ENCODE measurements around the gene MAPK7.

The MAPK7 gene

DNA sequence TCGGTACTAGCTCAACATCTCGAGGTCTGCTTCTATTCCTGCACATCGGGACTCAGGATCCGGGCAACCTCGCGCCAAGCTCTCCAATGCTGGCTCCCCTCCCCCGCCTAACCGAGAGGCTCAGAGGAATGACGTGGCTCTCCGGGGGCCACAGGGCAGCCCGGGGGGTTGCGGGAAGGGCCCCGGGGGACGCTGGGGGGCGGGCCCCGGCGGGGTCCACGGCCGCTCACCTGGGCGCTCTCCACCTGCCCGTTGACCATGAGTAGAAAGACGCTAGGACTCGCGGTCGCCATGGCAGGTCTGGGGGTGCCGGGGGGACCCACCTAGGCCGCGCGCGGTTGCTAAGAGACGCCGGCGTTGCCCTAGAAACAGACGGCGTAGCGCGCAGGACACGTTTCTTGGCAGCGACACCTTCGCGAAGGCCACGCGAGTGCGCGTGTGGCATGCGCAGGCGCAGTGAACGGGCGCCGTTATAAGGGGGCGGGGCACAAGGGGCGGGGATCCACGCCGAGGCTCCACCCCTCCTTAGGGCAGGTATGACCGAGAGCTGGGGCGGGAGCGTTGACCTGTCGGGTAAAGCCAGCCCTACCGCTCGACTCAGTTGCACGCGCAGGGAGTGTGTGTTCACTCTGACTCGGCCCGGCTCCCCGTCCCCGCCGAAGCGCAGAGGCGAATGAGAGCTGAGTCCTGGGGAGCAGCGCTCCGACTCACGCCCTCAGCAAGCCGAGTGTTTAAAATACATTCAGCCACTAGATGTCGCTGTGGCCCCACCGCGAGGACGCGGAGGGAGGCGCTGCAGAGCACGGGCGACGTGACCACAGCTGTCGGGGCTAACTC, 15.8 kb upstream of the MAPK7 start, which contains the start of gene B9D1:
B9D1 (minus strand) TSS at position 447 of the 837 bp plus-strand sequence; CDS start at position 293, 154 bp downstream.
- peak in 55 of 56 donors; percentile 76 to 99 (median 93) for DNase-seq

DNA sequence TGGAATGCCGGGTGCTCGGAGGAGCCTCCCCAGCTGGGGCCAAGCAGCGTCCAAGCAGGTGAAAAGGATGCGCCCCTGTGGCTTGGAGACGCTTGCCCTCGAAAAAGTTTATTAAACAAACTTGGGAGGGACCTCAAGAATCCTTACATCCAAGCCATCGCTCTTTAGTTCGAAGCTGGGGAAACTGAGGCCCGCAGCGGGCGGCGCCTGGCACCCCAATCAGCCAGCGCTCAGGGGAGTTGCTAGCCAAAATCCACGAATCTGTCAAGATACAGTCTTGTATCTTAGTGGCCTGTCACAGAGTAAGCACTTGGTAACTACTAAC, 15.2 kb upstream of the MAPK7 start:
- DNase-seq, result no peak

DNA sequence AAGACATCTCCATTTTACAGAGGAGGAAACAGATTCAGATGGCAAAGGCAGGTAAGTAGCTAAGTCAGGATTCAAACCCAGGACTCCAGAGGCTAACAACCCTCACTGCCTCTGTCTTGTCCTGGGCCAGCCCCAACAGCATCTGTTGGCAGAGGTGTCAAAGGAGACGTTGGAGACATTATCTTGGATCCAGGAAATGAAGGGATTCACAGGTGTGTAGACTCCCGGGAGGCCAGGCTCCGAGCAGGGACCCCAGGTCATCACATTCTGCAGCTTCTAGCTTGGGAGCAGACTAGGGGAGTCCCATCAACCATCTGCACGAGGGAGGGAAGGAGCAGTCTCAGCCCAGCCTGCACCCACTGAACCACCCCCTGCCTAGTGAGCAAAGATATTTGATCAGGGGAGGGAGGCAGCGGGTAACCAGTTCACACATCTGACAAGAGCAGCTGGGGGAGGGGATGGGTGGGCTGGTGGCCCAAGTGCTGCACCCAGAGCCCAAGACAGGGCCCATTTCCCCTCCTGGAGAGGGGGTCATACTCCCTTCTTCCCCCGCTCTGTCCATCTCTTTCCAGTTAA, 14.8 kb upstream of the MAPK7 start:
- no peak for DNase-seq

DNA sequence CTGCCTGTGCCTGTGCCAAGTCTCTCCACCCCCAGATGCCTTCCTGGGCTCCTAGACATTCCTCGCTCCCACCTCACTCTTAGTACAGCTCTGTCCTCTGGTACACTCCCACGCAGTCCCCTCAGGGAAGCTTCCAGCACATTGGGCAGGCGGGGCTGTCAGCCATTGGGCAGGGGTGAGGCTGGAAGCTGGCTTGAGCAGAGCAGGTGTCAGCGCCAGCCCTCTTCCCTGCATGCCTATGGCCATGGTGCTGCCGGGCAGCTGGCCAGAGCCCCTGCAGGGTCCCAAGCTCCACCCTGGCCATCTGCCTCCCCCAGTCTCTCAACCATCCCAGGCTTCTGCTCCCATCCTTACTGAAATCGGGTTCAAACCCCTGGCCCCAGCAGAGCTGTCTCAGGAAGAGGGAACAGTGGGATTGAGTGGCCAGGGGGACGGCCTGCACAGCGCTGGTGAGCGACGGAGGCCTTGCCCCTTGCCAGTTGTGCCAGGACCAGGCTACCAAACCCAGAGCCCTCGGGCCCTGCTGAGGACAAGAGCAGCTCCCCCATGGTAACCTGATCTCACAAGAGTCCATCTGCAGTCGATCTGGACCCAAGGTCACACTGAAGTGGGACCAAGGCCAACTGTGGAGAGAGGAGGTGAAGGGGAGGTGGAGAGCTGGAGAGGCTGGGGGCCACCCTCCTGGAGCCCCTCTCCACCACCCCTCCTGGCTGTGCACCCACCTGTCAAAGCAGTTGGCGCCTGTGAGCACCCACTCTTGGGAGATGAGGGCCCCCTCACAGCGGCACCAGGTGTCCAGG, 13.4 kb upstream of the MAPK7 start:
- DNase-seq, result no peak

DNA sequence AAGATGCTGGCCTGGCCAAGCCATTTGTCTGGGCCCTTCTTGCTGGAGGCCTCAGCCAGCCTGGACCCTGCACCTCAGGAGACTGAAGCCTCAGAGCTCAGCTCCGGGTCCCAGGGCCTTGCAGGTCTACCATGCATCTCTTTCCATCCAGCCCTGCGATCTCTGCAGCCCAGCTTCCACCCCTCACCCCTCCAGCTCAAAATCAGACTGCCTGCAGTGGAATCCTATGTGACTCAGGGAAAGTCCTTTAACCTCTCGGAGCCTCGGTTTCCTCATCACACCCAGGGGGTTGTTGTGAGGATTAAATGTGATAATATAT, 12.8 kb upstream of the MAPK7 start:
- no peak for DNase-seq

DNA sequence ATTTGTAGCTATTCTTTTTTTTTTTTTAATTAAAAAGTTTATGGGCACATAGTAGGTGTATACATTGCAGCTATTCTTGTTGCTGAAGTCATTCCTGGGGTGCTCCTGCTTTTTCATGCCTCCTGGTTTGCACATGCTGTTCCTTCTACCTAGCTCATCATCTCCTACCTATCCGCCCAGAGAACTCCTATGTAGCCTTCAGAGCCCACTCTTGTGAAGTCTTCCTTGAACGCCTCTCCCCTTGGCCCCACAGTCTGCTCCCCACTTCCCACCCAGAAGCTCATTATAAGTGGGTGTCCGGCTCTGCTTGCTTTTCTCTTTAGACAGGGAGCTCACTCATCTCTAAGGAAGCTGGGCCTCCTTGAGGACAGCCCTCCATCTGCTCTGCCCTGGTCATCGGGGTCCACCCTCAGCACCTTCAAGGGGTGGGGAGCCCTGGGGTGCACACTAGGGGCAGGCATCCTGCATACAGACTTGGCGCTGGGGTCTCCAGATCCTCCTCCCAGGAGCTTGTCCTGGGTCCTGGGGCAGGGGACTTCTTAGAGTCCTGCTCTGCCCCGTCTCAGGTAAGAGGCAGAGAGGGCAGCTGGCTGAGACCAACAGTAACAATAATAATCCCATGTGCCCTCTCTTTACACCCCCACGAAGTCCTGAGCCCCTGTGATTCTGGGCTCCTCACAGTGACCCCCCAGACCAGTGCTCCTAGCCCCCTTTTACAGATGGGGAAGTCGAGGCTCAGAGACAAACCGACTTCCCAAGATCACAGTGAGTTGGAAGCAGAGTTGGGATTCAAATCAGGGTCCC, 12.3 kb upstream of the MAPK7 start:
- DNase-seq, result no peak

DNA sequence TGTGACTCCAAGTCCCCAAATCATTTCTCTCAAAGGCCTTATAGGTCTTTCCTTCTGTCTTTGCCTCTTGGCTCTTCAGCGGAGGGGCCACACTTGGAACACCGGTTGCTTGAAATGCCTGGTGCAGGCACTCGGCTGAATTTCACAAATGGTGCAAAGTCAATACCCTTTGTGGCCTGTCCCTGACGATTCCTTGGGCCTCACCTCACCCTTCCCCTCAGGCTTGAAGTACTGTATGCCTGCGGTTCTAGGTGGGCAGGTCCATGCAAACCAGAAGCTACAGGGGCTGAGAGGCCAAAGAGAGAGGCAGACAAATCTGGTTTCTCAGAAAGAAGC, 11.7 kb upstream of the MAPK7 start:
- no peak for DNase-seq

DNA sequence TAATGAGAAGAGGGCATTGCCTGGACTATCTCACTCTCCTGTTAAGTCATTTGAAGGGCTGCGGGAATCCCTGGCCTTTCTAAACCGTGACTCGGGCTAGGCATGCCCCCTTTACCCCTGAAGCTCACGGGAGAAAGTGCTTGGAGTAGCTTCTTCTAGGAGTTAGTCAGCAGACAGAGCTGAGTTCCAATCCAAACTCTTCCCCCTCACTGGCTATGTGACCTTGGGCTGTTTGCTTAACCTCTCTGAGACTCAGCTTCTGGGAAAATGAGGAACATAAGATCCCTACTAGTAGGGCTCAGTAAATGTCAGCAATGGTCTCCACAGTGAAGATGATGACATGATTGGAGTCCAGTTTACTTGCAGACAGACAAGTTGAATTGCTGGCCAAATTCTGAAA, 10.1 kb upstream of the MAPK7 start:
- DNase-seq, result no peak

DNA sequence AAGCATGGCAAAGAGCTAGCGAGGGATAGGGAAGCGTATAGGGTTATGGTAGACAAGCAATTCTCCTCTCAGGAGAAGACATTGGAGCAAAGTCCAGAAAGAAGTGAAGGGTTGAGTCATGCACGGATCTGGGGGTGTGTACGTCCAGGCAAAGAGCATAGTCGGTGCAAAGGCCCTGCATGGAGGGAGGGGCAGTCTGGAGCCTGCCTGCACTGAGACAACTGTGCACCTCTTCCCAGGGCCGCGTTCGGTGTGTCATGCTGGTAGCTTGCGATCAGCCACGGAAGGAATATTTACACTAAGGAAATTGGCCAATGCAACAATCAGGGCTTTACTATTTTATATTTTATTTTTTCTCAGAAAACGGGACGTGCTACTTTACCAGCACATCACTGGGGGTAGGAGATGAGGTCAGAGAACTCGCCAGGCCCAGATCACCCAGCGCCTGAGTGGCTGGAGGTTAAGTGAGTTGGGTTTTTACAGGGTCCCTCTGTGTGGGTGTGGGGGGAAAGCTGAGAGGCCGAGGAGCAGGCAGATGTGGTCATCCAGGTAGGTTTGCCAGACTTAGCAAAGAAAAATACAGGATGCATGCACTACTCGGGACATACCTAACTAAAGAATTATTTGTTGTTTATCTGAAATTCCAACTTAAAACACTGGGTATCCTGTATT, 9.1 kb upstream of the MAPK7 start:
- DNase-seq, result no peak

DNA sequence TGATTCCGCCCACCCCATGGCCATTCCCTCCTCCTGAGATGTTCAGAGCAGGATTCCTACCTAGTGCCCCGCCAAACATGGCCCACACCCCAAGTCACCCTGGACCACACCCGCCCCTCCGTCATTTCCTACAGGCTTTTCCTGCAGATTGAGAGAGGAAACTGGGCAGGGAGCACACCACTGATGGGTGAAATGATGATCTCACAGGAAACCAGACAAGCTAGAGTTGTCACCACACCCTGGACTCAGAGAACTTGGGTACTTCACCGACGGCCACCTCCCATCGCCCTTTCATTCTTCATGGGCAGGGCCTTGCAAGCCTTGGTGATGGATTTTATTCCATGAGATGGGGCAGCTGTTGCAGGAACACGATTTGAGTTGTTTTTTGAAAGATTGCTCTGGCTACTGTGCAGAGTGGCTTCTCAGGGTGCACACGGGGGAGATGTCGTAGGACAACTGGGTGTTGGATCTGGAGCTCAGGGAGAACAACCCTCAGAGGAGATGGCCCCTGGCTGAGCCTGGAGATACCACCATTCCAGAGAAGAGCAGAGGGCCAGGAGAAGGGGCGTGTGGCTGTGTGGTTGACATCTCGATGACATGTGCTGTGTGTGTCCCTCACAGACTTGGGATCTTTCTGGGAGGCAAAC, 8.3 kb upstream of the MAPK7 start:
- no peak for DNase-seq

DNA sequence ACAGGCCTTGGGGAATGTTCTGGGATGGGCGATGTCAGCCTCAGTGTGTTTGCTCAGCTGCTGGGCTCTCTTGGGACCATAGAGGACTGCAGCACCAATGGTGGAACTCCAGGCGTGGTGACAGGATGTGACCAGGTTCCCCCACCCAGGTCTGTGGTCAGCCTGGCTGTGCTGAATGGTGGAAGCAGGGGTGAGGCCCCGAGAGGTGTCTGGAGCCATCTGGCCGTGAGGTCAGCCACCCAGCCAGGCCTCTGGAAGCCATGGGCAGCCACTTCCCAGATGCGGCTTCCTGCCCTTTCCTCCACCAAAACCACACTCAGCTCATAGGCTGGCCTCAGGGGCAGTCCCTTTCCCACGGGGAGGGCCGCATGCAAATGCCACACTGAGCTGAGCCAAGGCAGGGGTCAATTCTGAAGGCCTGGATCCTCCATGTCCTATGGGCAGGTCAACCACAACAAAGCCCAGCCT, 7.8 kb upstream of the MAPK7 start:
- DNase-seq, result no peak

DNA sequence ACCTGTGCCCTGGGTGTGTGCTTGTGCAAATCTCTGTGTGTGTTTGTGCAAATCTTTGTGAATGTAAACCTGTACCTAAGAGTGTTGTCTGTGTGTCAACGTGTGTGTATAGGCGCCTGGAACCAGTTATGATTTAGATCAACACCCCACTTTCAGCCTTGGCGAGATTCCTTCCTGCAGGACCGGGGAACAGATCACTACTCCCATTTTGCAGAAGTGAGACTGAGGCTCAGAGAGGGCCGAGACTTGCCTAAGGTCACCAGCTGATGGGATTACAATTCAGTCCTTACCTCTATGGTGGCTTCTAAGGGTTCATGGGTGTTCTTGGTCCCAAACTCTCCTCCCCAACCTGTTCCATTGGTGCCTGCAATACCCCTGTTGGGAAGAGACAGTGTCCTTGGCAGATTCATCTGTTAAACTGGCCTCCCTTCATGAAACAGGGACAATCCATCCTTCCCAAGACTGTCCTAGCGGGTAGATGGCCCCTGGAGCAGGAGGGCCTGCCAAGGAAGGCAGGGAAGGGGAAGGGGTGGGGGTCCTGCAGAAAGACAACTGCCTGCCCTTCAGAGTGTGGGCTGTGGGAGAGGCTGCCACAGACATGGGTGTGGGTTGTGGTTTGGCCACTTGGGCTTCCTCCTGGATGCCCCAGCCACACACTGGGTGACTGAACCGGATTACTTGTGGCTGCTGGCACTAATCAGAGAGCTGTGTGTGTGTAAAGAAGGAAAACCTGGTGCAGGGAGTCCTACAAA, 6.9 kb upstream of the MAPK7 start:
- DNase-seq, result no peak

DNA sequence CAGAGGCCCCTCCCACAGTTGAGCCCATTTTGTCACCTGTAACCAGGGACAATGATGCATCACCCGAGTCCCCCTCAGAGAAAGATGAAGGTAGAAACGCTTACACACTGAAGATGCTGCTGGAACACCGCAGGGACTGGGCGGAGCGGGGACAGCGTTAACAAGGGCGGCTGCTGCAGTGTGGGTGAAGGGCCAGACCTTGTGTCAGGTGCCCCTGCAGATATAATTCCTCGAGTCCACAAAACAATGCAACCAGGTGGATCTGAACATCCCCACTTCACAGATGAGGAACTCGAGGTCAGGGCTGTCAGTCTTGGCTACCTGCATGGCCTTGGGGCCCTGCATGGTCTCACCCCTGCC, 6.3 kb upstream of the MAPK7 start:
- no peak for DNase-seq

DNA sequence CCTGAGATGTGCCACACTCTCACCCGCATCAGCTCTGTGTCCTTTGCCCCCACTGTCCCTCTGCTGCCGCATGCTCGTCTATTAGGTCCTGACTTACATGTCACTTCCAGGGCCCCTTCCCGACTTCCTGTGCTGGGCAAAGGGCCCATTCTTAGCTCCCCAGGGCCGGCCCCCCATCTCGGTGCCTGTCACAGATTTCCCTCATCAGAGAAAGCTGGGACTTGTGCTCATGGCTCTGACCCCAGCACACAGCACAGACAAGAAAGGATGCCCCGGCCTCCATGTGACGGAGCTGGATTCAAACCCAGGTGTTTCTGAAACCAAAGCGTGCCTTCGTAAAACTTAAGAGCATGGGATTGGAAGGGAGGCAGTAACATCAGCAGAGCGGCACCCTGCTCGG, 5.9 kb upstream of the MAPK7 start:
- DNase-seq, result no peak

DNA sequence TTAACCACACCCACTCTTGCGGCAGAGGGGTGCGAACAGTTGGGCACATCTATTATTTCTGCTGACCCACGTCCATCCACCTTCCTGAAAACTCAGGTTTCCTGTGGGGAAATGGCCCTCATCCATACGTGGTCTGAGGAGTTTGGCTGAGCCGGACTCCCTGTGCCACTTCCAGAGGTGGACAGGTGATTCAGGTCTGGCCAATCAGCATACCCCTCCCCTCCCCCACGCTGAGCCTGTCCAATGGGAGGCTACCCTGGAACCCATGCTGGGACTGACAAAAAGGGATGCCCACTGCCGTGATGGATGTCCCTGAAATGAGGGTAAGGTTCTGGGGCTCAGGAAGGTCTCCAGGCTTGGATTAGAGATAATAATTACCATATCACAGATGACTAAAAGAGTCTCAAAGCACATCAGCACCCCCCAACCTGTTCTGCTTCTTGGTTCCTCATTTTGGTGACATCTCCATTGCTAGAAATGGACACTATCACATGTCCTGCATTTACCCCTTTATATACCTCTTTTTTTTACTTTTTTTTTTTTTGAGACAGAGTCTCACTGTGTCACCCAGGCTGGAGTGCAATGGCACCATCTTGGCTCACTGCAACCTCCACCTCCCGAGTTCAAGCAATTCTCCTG, 5.3 kb upstream of the MAPK7 start:
- DNase-seq, result no peak

DNA sequence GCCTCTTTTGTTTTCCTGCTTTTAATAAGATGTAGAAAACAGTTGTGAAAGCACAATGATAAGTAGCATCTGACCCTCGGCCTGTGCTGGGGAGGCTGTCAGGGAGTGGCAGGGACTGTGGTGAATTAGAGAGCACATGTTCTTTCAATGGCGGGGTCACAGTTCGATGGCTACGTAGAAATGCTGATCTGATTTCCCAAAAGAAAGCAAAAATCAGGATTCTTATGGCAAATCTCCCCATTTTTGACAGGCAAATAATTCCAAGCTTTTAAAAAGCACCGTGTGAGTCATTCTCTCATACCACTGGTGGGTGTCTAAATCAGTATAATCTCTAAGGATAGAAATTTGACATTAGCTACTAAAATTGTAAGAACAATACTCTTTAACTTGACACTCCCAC, 4.2 kb upstream of the MAPK7 start:
- no peak for DNase-seq

DNA sequence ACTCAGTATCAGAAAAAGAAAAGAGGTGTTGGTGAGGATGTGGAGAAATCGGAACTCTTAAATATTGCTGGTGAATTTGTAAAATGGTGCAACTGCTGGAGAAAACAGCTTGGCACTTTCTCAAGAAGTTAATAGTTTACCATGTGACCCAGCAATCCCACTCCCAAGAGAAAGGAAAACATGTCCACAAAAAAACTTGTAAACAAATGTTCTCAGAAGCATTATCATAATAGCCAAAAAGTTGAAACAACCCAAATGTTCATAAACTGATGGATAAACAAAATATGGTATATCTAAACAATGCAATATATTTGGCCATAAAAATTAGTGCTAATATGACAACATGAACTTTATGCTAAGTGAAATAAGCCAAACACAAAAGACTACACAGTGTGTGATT, 2.6 kb upstream of the MAPK7 start:
- DNase-seq, result no peak

DNA sequence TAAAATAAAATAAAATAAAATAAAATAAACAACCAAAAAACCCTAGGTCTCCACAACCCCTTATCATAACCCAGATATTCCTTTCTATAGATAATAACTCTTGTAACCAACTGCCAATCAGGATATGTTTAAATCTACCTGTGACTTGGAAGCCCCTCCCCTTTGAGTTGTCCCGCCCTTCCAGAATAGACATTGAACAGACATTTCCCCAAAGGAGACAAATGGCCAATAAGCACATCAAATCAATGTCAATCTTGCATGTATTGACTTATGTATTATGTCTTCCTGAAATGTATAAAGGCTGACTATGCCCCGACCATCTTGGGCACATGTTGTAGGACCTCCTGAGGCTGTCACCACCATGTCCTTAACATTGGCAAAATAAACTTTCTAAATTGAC, 1.5 kb upstream of the MAPK7 start:
- DNase-seq, result no peak

DNA sequence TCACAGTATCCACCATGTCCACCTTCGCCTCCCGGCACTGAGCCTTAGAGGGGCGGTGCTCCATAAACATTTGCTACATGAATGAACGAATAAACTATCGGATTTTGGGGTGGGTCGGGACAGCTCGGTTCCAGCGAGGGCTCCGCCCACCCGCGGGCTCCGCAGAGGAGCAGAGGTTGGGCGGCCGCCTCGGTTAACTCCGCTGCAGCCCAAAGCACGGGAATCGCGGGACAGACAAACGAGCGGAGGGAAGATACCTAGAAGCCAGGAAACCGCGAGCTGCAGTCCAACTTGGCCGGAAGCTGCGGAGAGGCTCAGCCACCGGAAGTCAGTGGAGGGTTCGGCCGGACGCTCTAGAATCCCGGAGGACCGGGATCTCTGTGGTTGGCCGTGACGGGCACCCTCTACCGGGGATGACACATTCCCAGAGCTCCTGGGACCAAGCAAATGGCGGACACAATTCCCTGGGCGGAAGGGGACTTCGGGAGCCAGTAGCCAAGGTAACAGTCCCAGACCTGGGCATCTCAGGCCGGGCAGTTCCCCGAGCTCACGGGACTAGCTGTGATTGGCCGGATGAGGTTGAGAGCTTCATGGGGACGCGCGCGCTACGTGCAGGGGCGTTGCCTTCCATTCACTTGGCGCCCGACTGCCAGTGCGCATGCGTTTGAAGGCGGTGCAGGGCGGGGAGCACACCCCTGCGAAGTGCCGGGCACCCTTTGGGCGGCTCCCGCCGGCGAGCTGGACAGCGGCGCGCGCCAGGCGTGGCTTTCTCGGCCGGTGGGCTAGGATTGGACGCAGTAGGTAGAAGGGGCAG, 489 bp upstream of the MAPK7 start:
- peak; percentile 88 to 100 (median 98) for DNase-seq
